ENCODE measurements around the gene PLS1.
"Not testable (repeated sequence)": the region's sequence is repeated elsewhere in the genome, so short reads cannot be mapped to it uniquely, and the experiment has no call there.

The PLS1 gene

DNA sequence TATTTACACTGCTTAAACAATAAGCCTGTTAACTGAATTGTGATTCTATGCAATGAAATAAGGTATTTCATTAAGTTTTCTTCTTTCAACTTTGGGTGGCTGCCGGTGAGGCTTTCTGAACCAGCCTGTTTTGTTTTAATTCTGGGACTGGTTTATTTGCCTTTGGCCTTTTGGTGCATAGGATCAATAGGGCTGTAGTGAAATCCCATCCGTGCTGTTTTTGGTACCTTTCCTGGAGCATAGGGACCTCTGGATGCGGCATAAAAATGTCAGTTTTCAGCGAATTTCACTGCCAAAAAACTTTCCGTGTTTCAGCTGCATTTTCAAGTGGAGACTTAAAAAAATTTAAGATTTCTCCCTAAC is 514 bp downstream of the PLS1 start:
- no peak for DNase-seq

DNA sequence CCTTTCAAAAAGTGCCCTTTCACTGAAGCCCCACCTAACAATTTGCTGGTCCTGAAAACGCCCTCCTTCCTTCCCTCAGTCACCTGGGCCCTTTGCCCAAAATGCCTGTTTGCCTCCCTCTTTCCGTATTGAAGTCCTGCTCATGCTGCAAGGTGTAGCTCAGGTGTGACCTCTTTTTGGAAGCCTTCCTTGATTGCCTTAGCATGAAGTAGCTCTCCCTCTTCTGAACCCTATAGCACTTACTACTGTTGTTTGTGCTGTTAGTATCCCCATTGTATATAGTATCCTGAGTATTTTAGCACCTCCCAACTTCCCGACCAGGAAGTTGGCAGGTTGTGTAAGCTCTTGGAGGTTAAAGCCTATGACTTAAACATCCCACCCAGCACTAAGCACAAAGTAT is 1.7 kb downstream of the PLS1 start:
- DNase-seq, result no peak

DNA sequence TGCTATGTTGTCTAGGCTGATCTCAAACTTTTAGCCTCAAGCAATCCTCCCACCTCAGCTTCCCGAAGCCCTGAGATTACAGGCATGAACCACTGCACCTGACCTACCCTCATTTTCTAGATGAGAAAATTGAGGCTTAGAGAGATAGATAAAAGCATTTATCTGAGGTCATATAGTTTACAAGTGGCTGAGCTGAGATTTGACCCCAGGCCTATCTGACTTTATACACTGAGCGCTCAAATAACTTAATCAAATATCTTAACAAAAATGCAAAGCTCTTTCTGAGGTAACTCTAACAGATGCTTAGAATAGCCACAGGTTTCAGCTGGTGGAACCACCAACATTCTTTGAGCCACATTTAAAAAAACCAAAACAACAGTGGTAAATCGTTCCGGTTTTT is 5.5 kb downstream of the PLS1 start:
- DNase-seq, result no peak

DNA sequence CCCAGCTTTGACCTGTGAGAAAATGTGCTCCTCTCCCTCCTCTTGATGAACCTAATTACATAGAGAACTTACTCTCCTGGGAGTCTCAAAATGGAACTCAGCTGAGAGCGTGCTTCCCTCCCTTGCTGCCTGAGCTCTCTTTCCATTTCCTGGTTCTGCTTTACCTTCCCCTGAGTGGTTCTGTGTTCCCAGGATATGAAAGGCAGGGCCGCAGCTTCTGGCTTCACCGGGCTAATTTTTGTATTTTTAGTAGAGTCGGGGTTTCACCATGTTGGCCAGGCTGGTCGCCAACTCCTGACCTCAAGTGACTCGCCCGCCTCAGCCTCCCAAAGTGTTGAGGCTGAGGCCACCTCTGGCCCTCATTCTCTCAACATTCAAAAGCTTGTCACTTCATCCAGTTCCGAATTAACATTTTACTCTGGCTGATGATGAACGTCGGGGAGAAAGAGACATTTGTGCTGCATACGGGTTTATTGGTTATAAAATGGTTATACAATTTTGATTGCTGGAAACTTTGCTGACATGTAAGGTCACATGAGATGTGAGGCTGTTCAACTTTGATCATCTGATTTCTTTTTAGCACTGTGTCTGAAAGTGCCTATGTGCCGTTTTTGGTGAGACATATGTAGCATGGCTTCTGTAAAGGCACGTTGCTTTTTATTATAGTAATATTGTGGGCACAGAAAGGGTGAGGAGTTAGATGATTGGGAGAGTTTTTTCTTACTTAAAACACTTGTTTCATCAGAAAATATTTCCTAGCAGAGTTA is 6.6 kb downstream of the PLS1 start:
- DNase-seq, result no peak

DNA sequence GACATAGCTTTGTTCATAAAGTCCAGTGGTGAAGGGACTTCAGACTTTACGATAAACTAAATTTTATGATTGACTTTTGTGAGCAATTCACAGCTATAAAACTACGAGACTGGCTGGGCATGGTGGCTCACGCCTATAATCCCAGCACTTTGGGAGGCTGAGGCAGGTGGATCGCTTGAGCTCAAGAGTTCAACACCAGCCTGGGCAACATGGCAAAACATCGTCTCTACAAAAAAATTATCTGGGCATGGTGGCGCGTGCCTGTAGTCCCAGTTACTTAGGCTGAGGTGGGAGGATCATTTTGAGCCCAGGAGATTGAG is 7.2 kb downstream of the PLS1 start:
- DNase-seq, result not testable (repeated sequence)

DNA sequence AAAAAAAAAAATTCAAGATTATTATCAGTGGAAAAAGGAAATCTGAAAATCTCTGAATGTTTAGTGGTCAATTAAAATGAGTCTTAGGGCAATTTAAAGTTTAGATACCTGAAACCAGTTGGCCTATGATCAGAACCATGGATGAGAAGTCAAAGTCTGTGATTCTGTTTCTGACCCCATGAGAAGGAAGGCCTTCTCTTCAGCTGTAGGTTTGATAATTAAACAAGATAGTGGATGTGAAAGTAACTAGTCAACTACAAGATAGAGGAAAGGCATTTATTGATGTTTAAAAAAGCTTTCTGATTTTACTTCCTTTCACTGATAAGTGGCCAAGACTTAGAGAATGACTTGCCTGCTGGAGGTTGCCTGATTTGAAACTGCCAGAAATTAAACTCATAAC is 8.7 kb downstream of the PLS1 start:
- DNase-seq, result no peak

DNA sequence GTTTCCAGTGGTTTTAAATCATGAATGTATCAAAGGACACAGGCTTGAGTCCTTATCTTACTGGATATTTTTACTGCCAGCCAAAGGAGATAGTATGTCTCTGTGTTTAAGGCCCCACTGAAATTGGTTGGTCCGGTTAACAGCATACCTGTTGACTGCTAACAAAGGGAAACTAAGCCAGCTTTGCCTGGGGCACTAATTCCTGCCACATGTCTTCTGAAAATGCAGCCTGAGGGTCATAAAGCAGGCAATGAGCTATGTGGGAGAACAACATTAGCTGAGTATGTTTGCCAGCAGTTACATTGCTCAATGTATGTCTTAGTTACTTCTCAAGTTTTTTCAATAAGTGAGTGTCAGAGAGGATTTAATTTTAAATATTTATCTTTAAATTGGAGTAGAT is 12.4 kb downstream of the PLS1 start:
- no peak for DNase-seq

DNA sequence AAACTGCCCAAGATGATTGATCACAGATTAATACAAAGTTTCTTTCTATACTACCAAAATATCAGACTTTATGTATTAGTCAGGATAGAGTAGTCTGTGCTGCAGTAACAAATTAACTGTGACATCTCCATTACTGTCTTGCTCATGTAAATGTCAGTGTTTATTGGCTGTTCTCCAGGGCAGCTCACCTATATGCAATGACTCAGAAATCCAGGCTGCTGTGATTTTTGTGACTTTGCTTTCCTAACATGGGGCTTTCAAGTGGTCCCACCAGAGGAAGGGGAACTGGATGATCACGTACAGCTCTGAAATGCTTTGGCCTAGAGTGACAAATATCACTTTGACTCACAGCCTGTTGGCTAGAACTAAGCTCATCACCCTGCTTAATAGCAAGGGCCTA is 12.9 kb downstream of the PLS1 start:
- DNase-seq, result no peak

DNA sequence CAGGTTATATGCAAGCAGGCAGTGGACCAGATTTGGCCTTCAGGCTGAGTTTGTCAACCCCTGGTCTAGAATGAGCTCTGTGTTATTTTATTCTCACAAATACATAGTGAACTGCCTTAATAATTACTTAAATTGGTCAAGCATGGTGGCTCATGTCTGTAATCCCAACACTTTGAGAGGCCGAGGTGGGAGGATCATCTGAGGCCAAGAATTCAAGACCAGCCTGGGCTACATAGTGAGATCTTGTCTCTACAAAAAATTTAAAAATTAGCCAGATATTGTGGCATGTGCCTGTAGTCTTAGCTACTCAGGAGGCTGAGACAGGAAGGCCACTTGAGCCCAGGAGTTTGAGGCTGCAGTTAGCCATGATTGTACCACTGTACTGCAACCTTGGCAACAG is 15.0 kb downstream of the PLS1 start:
- no peak for DNase-seq

DNA sequence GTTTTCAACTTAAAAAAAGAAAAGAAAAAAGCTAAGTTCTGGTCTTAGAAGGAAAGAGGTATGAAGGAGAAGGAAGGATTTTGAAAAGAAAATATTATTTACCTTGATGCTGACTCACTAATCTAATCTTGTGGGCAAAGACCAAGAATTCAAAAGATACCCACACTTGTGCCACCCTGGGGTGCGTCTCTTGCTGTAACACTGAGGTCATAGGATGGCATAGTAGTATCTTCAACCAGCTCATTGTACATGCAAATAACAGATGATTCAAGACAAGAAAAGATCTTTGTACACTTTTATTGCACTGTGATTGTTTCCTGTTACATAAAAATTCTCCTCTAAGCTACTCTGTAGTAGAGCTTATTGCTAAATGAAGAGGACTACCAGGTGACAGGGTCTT is 17.3 kb downstream of the PLS1 start:
- no peak for DNase-seq

DNA sequence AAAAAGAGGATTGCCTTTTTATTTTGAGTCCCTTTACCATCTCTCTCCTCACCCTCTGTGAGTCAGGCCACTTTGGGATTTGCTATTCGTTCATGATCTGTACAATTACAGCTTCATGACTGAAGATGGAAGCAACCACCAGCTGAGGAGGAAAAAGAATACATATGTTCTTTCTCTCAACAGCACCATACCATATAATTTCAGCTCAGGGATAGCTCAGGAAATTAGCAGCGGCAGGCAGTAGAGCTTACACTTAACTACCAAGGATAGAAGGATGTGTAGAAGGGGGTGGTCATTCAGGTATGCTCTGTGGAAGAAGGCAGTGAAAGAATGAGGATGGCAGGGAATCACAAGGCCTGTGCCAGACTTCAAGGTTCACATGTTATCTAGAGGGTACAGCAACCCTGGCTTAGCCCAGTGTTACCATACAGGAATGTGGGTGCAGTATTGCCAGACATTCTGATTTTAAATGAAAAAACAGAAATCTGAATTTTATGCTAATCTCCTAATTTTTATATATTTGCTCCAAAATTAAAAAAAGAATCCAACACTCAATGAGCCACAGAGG is 17.9 kb downstream of the PLS1 start:
- no peak for DNase-seq

DNA sequence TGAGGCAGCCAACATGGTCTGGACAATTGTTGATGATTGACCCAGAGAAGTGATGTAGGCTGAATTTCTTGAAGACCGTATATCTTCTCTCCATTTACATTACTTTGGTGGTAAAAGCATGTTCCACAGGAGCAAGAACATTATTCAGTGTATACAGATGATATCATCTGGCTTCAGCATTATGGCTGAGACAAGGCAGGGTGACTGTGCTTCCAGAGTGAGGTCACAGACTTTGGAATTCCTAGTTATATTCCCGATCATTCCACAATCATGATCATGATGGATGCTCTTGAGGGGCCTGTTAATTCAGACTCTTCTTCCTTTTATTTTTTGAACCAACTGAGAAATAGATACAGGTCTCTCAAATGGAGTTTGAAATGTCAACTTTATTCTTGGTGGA is 19.0 kb downstream of the PLS1 start:
- no peak for DNase-seq

DNA sequence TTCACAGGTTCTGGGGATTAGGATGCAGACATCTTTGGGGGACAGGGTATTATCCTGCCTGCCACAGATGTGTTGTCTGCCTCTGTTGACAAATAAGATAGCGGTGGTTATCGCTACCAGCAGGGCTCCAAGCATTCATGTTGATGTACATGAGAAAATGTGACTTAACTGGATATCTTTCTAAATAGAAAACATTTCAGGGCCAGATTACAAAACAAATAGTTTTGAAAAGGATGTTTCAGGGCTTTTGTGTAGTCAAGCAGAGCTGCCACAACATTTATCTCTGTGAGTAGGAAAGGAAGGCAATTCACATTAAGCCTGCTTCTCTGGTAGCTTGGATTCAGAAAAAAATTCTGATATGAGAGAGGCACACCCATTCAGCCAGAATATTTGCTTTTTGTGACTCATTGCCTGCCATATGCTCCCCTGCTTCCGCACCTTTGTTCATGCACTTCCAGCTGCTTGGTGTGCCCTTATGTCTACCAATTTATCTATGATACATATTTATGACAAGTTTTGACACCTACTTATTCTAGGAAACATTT is 22.8 kb downstream of the PLS1 start:
- no peak for DNase-seq

DNA sequence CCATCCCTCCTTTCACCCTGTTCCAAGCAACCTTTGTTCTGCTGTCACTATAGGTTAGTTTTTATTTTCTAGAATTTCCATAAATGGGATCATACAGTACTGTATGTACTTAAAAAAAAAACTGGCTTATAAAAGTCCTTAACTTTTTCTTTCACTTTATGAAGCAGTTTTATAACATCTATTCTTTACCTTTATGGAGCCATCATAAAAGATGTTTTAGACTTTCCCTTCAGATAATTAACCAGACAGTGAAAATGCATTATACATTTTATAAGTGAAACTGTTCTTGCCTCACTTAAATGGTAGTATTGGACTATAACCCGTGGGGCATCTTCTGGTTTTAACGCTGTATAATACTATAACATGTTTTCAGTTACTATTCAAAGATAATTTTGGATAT is 26.2 kb downstream of the PLS1 start:
- DNase-seq, result no peak

DNA sequence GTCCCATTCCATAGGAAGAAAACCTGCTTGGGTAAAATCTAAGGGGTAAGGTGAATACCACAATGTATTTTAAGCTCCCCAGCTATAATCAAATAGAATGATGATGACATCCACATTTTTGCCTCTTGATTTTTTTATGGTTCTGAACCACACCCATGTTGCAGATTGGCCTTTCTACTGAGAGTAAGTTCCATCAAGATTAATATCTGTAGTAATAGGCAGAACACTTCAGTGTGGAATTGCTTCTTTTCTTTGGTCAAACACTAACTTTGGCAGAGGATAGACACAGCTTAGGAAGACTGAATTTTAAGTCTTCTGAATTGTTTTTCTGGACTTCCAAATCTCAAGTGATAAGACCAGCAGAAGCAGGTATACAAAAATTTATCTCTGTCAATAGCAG is 27.0 kb downstream of the PLS1 start:
- DNase-seq, result no peak

DNA sequence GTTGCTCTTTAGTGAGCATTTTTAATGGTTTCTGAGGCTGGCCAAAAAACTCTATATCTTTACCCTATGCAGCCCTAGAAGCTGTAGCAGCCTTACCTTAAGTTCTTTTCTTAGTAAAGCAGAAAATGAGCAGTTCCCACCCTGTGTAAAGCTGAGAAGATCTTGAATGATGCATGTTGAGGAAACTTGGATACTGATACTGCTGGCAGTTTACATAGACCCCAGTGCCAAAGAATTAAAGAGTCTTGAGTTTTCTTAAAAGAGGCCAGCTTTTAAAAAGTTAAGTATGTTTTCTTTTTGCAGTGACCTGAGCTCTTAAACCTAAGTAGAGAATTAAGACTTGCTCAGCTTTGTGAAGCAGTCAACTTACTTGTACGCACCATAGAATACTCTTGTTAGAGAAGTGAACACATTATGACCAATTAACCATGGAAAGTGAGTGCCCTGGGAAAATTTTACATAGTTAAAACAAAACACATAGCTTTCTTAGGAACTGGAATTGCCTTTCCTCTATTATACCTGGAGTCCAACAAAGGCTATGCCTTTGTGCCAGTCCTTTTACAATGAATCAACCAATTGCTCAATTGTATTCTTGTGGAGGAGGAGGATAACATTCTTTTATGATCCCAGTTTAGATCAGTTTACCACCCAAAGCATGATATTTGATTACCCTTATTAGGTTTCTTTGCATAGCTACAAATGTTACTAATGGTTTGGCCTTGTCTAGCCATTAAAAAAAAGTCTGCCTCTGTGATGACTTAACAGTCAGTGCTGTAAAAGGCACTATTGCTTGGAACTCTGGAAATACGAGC is 28.4 kb downstream of the PLS1 start:
- DNase-seq, result no peak

DNA sequence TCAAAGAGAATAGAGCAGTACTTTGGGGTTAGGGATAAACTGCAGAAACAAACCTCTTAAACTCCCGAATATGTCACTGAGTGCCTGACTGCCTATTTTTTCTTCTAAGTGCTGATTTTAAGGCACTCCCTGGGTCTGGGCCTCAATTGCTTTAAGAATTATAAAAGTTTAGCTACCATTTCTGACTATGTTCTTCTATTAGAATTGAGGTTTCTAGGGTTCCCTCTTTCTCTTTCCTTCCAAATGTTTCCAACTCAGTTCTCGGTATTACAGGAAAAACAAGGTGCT is 28.9 kb downstream of the PLS1 start:
- no peak for DNase-seq

DNA sequence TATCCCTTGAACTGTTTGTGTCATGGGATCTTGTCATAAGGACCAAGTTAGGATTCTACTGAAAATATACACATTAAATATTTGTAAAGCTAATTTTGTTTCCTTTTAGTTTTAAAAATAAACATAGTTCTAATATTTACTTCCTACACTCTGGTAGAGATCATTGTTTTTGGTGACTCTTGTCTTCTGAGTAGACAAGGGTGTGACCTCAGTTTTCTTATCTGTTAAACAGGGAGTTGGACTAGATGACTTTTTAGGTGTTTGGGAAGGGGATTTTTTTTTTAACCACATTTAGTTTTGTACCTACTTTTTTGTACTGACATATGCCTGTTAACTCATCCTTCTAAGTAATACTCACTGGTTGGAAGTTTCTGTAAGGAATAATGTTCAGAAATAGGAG is 30.8 kb downstream of the PLS1 start:
- no peak for DNase-seq

DNA sequence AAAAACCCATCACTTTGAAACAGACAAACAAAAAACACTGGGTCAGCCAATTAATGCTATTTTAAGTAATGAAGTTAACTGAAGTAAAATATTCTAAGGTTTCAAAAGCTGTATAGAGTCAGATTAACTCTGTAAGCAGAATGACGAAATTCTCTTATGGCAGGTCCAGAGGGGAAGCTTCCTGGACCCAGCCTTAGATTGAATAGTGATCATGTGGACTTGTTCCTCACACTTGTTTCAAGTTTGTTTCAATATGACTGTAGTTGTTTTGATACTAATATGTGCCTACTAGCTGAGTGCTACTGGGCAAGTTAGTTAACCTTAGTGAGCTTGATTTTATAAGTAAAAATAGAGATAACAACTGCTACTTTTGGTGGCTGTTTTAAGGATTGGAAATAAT is 32.6 kb downstream of the PLS1 start:
- no peak for DNase-seq

DNA sequence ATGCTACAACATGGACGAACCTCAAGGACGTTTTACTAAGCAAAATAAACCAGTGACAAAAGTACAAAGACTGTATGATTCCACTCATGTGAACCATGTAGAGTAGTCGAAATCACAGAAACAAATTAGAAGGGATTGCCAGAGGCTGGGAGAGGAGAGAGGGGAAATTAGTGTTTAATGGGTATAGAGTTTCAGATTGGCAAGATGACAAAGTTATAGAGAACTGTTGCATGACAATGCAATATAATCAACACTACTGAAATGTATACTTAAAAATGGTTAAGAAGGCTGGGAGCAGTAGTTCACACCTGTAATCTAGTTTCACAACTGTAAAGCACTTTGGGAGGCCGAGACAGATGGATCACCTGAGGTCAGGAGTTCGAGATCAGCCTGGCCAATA is 36.9 kb downstream of the PLS1 start:
- no peak for DNase-seq

DNA sequence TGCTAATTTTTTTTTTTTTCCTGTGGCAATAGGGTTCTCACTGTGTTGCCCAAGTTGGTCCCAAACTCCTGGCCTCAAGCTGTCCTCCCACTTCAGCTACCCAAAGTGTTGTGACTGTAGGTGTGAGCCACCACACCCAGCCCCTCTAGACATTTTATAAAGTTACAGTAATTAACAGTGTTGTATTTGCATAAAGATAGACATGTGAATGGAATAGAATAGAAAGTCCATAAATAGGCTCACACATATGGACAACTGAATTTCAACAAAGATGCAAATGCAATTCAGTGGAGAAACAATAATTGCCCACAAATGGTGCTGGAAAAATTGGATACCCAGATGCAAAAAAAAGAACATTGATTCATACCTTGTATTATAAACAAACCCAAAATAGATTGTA is 39.9 kb downstream of the PLS1 start:
- no peak for DNase-seq

DNA sequence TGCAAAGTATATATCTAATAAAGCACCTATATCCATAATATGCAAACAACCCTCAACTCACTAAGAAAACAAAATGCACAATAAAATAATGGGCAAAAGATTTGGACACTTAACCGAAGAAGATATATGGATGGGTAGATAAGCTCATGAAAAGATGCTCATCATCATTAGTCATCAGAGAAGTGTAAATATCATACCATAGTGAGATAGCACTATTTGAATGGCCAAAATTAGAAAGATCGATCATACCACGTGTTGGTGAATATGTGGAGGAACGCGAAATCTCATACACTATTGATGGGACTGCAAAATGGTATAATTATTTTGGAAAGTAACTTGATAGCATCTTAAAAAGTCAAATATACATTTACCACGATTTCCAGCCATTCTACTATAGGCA is 40.5 kb downstream of the PLS1 start:
- no peak for DNase-seq

DNA sequence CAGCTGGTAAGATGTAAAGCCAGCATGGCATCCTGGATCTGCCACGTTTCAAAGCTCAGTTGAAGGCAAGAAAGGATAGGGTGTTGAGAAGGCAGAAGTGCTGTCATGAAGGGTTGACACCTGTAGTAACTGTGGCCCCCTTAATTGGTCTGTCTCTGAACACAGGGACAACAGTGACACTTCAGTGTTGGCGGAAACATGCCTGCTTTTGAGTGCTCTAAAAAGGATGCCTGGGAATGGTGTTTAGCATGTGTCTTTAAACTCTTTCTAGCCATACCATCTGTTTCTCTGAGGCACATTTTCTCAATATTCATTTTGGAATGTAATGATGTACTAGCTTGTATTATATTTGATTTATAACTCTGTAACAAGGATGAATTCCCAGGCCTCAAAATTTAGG is 42.1 kb downstream of the PLS1 start:
- DNase-seq, result no peak

DNA sequence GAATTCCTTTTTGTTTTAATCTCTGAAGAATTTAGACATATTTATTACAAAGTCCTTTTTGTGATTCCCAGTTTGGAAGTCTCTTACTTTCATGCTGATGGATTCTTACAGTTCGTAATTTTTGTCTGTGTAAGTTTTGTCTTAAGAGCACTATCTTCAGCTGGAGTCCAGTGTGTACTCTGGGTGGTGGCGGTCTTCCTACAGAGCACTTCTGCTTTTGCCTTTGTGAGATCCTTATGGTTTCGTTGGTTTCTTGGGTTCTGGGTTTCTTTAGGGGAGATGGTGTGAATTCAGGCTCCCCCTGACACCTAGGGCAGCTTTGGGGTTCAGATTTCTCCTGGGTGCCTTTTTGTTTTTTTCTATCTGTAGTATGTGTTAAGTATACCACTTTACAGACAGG is 45.3 kb downstream of the PLS1 start:
- no peak for DNase-seq

DNA sequence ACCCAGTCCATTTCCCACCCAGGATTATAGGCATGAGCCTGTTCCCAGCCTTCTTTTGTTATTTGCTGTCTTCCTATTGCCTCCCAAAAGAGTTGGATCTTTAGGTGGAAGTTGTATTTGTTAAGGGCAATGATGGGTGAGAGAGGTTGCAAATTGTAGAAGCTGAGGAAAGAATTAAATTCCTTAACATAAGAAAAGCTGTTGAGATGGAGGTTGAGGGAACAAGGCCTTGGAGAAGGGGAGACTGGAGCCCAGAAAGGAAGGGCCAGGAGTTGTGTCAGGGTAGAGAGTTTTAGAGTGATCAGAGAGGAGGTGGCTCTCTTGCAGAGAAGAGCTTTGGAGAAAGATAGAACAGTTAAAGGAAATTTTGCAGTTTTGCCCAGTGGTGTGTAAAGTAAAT is 46.8 kb downstream of the PLS1 start:
- DNase-seq, result no peak
